HEK293 (cell line): ENCODE results near the gene KCNJ6.

ENCODE experiments used
- CTCF ChIA-PET: fragments of 350-600 bp; formaldehyde crosslinking; extraction: SDS; loops from one replicate; lab custom pipeline; 2021; ENCODE audit warnings: antibody characterized with exemption; lab: Yijun Ruan, JAX
- POLR2A ChIA-PET: fragments of 300-600 bp; formaldehyde crosslinking; extraction: SDS; loops from one replicate; lab custom pipeline; 2020; ENCODE audit warnings: antibody characterized with exemption, inconsistent platforms; lab: Yijun Ruan, JAX
- H3K27ac ChIP-seq: fragments of 200-500 bp; sonication (Bioruptor generic); 2 replicates; pipeline ENCODE4 v1.5.1; 2014; ENCODE audit warnings: low read depth, low read length, control low read depth, inconsistent platforms; ENCODE audit errors: extremely low read depth
- H3K36me3 ChIP-seq, 2 experiments: fragments of 200-500 bp in 1 of 2; sonication (Bioruptor generic) in 1 of 2; 1 replicate in 1 of 2; 2 replicates in 1 of 2; pipeline ENCODE4 v1.5.1; 2014 to 2017; ENCODE audit warnings: inconsistent platforms in 2 of 2, low read length in 2 of 2; ENCODE audit not compliant: control insufficient read depth in 2 of 2, insufficient read depth in 1 of 2
- H3K4me1 ChIP-seq: fragments of 200-500 bp; sonication (Bioruptor generic); 2 replicates; pipeline ENCODE4 v1.5.1; 2014; ENCODE audit warnings: mild to moderate bottlenecking, low read length, inconsistent platforms; ENCODE audit not compliant: control insufficient read depth, insufficient read depth
- H3K4me3 ChIP-seq: 2 replicates; pipeline ENCODE4 v1.5.1; 2011; ENCODE audit warnings: low read depth, mild to moderate bottlenecking, control low read depth, low read length, moderate library complexity
- H3K9me3 ChIP-seq: fragments of 200-500 bp; sonication (Bioruptor generic); 2 replicates; pipeline ENCODE4 v1.5.1; 2014; ENCODE audit warnings: low read depth, low read length, inconsistent platforms; ENCODE audit not compliant: control insufficient read depth, insufficient read depth
- FEZF1 ChIP-seq: fragments of 450-650 bp; formaldehyde crosslinking; IDR thresholded peaks from 2 replicates; pipeline ENCODE4 v1.5.1; 2016; ENCODE audit warnings: missing biosample characterization, missing genetic modification characterization
- GLI2 ChIP-seq: fragments of 450-650 bp; formaldehyde crosslinking; IDR thresholded peaks from 2 replicates; pipeline ENCODE4; 2017; ENCODE audit warnings: missing biosample characterization, missing genetic modification characterization, low read depth, borderline replicate concordance
- HOXC10 ChIP-seq: sonication (generic); formaldehyde crosslinking; IDR thresholded peaks from 2 replicates; pipeline ENCODE4 v1.8.1; 2023; ENCODE audit warnings: mild to moderate bottlenecking, missing genetic modification reagents
- OSR2 ChIP-seq: fragments of 450-650 bp; formaldehyde crosslinking; IDR thresholded peaks from 2 replicates; pipeline ENCODE4 v1.5.1; 2016; ENCODE audit warnings: missing biosample characterization, missing genetic modification characterization
- SCRT1 ChIP-seq: fragments of 450-650 bp; formaldehyde crosslinking; IDR thresholded peaks from 2 replicates; pipeline ENCODE4 v1.5.1; 2016; ENCODE audit warnings: missing biosample characterization, missing genetic modification characterization, borderline replicate concordance
- ZFP41 ChIP-seq: fragments of 450-650 bp; formaldehyde crosslinking; IDR thresholded peaks from 2 replicates; pipeline ENCODE4 v1.5.1; 2016; ENCODE audit warnings: missing biosample characterization, missing genetic modification characterization, borderline replicate concordance
- ZIC2 ChIP-seq: fragments of 450-650 bp; formaldehyde crosslinking; IDR thresholded peaks from 2 replicates; pipeline ENCODE4 v1.5.1; 2016; ENCODE audit warnings: missing biosample characterization, missing genetic modification characterization
- ZNF114 ChIP-seq: fragments of 450-650 bp; formaldehyde crosslinking; IDR thresholded peaks from 2 replicates; pipeline ENCODE4 v1.5.0; 2017; ENCODE audit warnings: missing biosample characterization, missing genetic modification characterization
- ZNF16 ChIP-seq: fragments of 450-650 bp; formaldehyde crosslinking; IDR thresholded peaks from 2 replicates; pipeline ENCODE4 v1.5.1; 2016; ENCODE audit warnings: low read depth, missing biosample characterization, missing genetic modification characterization
- ZNF184 ChIP-seq: fragments of 450-650 bp; IDR thresholded peaks from 2 replicates; pipeline ENCODE4 v1.5.1; 2018; ENCODE audit warnings: missing biosample characterization, mild to moderate bottlenecking, missing genetic modification characterization
- ZNF19 ChIP-seq: fragments of 450-650 bp; formaldehyde crosslinking; IDR thresholded peaks from 2 replicates; pipeline ENCODE4; 2016; ENCODE audit warnings: missing biosample characterization, missing genetic modification characterization, low read depth
- ZNF626 ChIP-seq: fragments of 450-650 bp; sonication (Bioruptor Pico); formaldehyde crosslinking; IDR thresholded peaks from 2 replicates; pipeline ENCODE4 v1.5.1; 2018; ENCODE audit warnings: missing biosample characterization, missing genetic modification characterization, inconsistent platforms
- ZSCAN23 ChIP-seq: fragments of 450-650 bp; formaldehyde crosslinking; IDR thresholded peaks from 2 replicates; pipeline ENCODE4 v1.5.1; 2016; ENCODE audit warnings: missing biosample characterization, missing genetic modification characterization
- ZSCAN30 ChIP-seq: fragments of 450-650 bp; IDR thresholded peaks from 2 replicates; pipeline ENCODE4 v1.5.1; 2018; ENCODE audit warnings: missing biosample characterization, mild to moderate bottlenecking, missing genetic modification characterization, moderate library complexity
- TF ChIP-seq, protein P1 (sequence below): fragments of 450-650 bp; formaldehyde crosslinking; IDR thresholded peaks from 2 replicates; pipeline ENCODE4 v1.5.1; 2016; ENCODE audit warnings: missing biosample characterization, missing genetic modification characterization
- TF ChIP-seq, protein P2 (sequence below): fragments of 450-650 bp; IDR thresholded peaks from 2 replicates; pipeline ENCODE4 v1.5.1; 2018; ENCODE audit warnings: missing biosample characterization, mild to moderate bottlenecking, missing genetic modification characterization
- TF ChIP-seq, protein P3 (sequence below): fragments of 450-650 bp; formaldehyde crosslinking; IDR thresholded peaks from 2 replicates; pipeline ENCODE4 v1.5.1; 2016; ENCODE audit warnings: missing biosample characterization, missing genetic modification characterization
- TF ChIP-seq, protein P4 (sequence below): fragments of 450-650 bp; formaldehyde crosslinking; IDR thresholded peaks from 2 replicates; pipeline ENCODE4 v1.5.1; 2016; ENCODE audit warnings: missing biosample characterization, missing genetic modification characterization

KCNJ6 gene

DNA sequence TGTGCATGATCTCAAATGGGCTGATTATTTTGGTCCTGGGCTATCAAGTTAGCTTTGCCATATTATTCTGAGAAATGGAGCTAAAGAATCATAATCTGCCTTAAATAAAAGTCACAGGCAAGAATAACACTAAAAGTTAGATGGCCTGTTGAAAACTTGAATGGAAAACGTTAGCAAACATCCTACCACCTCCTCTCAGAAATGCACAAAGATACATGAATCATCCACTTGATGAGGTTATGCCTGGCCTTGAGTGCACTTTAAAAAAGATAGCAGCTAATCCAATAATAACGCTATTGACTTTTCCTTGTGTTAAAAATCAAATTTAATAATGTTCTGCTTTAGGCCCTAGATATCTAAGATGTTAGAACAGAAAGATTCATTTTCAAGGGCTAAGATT is 108.0 kb downstream of the KCNJ6 start (continued):
- TF ChIP-seq ZNF16: no peak
- TF ChIP-seq HOXC10: no peak
- TF ChIP-seq OSR2 (tag by site-specific recombination): no peak
- no peak for TF ChIP-seq ZNF19 (tag by site-specific recombination)
- TF ChIP-seq, protein P1, sequence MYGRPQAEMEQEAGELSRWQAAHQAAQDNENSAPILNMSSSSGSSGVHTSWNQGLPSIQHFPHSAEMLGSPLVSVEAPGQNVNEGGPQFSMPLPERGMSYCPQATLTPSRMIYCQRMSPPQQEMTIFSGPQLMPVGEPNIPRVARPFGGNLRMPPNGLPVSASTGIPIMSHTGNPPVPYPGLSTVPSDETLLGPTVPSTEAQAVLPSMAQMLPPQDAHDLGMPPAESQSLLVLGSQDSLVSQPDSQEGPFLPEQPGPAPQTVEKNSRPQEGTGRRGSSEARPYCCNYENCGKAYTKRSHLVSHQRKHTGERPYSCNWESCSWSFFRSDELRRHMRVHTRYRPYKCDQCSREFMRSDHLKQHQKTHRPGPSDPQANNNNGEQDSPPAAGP (tag by site-specific recombination): no peak
- TF ChIP-seq ZIC2 (tag by site-specific recombination): no peak
- TF ChIP-seq ZSCAN30: no peak

DNA sequence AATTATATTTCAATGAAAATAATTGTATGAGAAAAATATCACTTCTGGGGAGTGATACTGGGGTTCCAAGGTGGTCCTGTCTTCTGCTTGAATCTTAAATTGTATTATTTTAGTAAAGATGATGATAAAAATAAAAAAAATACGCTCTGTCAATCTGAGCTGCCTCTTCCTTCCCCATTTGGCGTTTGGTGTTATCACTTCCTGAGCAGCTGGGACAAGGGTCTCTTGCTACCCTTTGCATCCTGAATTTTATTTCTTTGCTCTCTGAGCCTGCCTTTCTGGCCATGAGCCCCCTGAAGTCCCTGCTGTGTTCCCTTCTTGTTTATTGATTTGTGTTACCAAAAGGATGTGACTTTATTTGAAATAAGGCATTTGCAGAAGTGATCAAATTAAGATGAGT is 111.0 kb downstream of the KCNJ6 start:
- Histone ChIP-seq H3K4me1 (no peaks in the 10 kb centered on the region), H3K36me3 (no peaks in the 10 kb centered on the region), H3K27ac (no peak overlapping the region), H3K4me3 (no peak overlapping the region), H3K9me3 (no peaks in the 10 kb centered on the region)
- ChIA-PET CTCF (interaction anchor here (0.7 kb wide), 1 partner anchor 133 kb away, joined by 3 read pairs; no protein-coding TSS in a partner anchor), POLR2A (no interaction called here)
- TF ChIP-seq ZSCAN23 (no peak), GLI2 (tag by site-specific recombination) (no peak), SCRT1 (tag by site-specific recombination) (no peak), FEZF1 (tag by site-specific recombination) (no peak), ZNF114 (tag by site-specific recombination) (no peak), ZFP41 (no peak), ZNF626 (tag by site-specific recombination) (no peak)
- TF ChIP-seq, protein P2, sequence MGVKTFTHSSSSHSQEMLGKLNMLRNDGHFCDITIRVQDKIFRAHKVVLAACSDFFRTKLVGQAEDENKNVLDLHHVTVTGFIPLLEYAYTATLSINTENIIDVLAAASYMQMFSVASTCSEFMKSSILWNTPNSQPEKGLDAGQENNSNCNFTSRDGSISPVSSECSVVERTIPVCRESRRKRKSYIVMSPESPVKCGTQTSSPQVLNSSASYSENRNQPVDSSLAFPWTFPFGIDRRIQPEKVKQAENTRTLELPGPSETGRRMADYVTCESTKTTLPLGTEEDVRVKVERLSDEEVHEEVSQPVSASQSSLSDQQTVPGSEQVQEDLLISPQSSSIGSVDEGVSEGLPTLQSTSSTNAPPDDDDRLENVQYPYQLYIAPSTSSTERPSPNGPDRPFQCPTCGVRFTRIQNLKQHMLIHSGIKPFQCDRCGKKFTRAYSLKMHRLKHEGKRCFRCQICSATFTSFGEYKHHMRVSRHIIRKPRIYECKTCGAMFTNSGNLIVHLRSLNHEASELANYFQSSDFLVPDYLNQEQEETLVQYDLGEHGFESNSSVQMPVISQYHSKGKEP (tag by site-specific recombination): no peak
- TF ChIP-seq, protein P3, sequence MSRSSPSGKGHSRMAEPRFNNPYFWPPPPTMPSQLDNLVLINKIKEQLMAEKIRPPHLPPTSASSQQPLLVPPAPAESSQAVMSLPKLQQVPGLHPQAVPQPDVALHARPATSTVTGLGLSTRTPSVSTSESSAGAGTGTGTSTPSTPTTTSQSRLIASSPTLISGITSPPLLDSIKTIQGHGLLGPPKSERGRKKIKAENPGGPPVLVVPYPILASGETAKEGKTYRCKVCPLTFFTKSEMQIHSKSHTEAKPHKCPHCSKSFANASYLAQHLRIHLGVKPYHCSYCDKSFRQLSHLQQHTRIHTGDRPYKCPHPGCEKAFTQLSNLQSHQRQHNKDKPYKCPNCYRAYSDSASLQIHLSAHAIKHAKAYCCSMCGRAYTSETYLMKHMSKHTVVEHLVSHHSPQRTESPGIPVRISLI (tag by site-specific recombination): no peak

DNA sequence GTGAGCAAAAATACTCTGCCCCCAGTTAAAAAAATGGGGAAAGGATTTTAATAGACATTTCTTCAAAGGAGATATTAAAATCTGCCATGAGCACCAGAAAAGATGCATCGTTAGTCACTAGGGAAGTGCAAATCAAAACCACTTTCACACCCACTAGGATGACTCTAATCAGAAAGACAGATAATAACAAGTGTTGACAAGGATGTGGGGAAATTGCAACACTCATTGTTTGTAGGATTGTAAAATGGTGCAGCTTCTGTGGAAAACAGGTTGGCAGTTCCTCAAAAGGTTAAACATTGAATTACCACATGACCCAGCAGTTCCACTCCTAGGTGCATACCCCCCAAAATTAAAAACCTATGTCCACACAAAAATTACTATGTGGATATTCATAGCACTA is 112.3 kb downstream of the KCNJ6 start:
- no peak overlapping the region for H3K27ac ChIP-seq
- H3K36me3 ChIP-seq: no peaks in the 10 kb centered on the region
- TF ChIP-seq ZNF184 (tag by site-specific recombination): peak; percentile 66; the same call in 1 of the 2 replicates
- TF ChIP-seq, protein P4, sequence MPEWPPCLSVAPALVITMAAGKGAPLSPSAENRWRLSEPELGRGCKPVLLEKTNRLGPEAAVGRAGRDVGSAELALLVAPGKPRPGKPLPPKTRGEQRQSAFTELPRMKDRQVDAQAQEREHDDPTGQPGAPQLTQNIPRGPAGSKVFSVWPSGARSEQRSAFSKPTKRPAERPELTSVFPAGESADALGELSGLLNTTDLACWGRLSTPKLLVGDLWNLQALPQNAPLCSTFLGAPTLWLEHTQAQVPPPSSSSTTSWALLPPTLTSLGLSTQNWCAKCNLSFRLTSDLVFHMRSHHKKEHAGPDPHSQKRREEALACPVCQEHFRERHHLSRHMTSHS (tag by site-specific recombination): no peak
- POLR2A ChIA-PET: no interaction called here
- no peaks in the 10 kb centered on the region for H3K4me1 ChIP-seq
- CTCF ChIA-PET: interaction anchor here (0.7 to 1.3 kb wide), 2 partner anchors 130 to 153 kb away, joined by 3 read pairs; no protein-coding TSS in a partner anchor
- H3K9me3 ChIP-seq: no peaks in the 10 kb centered on the region
- no peak overlapping the region for H3K4me3 ChIP-seq
